GM18498 (cell line): Measurements from ENCODE around the gene PPP3R2.

Source experiments
- ATAC-seq: cut with Tn5 transposase; IDR thresholded peaks from one replicate; pipeline ENCODE4 v1.9.1; 2021; ENCODE audit warnings: mild to moderate bottlenecking, moderate library complexity; ENCODE audit not compliant: unreplicated experiment

The PPP3R2 gene, protein sequence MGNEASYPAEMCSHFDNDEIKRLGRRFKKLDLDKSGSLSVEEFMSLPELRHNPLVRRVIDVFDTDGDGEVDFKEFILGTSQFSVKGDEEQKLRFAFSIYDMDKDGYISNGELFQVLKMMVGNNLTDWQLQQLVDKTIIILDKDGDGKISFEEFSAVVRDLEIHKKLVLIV

DNA sequence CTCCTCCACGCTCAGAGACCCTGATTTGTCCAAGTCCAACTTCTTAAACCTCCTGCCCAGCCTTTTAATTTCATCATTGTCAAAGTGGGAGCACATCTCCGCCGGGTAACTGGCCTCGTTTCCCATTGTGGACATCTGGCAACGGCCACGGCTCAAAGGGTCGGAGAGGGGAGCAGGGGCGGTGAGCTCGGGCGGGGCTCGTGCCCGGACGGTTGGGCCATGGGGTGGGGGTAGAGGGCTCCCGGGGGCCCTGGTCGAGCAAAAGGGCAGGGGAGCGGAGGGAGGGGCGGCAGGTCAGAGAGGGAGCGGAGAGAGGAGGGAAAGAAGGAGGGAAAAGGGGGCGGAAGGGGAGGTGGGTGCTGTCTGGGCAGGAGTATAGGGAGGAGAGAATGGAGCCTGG lies at the start of gene PPP3R2:
PPP3R2 (minus strand) TSS at position 174 of the 400 bp plus-strand sequence; CDS start at position 126, 48 bp downstream.
- ATAC-seq, result no peak

DNA sequence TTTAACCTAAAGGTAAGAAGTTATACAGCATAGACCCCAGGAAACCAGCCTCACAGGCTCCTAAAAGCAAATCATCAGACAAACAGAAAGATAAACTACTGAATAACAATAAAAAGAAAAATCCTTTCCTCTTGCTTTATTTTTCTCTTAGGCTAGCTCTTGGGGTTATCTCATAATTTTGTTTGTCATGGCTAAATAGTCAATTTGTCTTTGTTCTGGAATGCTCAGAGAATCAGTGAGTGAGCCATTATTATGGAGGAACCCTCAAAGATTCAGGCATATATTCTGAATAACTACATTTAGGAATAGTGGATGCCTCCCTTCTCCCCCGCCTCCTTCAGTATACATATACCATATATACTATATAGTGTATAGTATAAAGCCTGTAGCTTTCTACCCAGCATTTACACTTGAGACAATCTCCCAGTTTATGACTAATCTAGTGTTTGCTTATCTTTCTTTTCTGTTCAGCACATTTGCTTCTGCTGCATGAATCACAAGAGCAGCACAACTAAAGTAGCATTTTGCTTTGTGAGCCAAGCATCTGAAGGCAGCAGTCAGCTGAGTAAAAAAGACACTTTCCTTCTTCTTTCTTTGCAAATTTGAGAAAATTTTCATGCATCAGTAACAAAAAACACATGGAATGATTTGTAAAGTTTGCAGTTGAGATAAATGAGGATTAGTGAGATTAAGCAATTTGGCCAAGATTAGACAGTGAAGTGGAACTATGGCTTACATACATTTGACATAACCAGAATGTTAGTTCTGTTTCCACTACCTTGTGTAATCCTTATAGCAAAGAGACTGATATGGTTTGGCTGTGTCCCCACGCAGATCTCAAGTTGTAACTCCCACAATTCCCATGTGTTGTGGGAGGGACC lies 45.3 kb upstream of the PPP3R2 start:
- no peak for ATAC-seq

DNA sequence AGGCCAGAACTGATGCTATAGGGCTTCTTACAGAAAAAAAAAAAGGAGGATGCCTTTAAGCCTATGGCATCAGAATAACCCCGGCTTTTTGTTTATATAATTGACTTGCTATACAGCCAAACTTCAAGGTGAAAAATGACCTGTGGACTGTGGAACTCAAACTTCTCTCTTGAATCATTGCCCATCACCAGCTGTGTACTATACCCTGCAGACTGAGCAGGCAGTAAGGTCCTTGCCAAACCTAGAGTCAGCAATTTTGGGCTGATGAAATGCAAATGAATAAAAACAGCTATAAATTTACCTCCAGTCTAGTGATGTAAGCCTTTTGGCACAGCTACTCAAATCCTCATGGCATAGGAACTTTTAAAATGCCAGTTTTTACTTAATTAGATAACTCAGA lies 44.5 kb upstream of the PPP3R2 start:
- no peak for ATAC-seq

DNA sequence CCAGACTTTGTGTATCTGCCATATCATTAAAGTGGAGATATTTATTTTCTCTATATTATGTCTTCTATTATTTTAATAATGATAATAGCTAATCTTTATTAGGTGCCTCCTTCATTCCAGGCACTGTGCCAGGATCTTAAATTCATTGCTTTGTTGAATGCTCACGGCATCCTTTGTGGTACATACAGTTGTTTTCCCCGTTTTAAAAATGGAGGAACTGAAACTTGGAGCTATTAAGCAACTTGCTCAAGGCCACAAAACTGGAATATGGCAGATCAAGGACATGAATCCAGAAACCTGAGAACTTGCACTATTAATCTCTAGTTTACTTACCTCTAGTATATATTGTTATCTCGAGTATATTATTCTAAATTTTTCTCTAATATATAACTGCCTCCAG lies 41.5 kb upstream of the PPP3R2 start:
- no peak for ATAC-seq

DNA sequence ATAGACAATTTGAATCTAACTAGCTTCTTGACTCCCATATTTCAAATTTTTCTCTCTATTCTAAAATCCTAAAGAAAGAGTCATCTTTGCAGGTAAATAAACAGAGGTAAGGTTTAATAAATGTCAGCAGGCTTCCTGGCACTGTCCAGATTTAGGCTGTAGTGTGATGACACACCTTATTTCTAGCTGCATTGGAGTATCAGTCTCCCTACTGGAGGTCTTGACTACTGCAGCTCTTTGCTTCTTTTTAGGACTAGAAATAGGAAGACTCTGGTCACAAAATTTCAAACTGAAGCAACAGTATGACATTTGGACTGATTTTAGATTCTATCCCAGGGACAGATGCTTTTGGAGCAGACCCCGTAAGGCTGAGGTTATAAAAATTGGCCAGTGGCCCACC lies 40.7 kb upstream of the PPP3R2 start:
- no peak for ATAC-seq

DNA sequence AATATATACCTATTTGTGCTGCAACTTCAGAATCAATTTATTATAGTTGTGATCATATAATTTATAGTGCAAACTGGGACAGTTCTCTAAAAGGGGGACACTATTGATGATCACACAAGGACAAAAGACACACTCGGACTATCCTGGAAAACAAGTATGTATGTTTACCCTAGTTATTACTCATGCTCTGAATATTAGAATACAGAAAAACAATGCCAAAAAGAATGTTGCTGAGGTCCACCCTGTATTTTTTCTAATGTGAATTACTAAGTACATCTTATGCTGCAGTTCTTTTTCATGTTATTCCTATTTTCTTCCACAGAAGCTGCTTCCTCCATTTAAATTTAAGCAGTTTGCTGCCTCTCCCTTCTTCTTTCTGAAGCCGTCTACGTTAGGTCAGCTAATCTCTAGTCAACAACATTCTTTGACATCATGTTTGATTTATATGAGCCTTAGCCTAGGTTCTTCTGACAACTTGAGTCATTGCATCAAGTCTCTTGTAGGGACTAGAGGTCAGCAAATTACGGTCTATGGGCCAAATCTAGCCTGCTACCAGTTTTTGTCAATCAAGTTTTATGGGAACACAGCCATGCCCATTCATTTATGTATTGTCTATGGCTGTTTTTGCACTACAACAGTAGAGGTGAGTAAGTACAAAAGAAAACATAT lies 40.1 kb upstream of the PPP3R2 start:
- ATAC-seq, result no peak

DNA sequence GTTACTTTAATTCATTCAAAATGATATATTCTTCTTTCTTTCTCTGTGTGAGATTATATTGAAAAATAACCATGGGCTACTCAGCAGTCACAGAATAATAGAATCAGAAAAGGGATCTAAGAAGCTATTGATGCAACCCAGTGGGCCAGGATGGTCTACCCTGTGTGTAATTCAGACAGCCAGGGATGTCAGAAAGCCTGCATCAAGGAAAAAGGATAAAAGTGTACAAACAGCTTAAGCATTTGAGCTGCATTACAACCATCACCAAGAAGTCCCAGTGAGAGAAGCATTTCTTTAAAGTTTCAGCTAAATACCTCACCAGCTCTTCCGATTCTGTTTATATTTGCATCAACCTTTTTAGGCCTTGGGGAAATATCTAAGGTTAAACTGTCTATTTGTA lies 37.8 kb upstream of the PPP3R2 start:
- ATAC-seq, result no peak

GRCh38 chr9:101631892-101632291 lies 37.1 kb upstream of the PPP3R2 start:
- ATAC-seq, result no peak

DNA sequence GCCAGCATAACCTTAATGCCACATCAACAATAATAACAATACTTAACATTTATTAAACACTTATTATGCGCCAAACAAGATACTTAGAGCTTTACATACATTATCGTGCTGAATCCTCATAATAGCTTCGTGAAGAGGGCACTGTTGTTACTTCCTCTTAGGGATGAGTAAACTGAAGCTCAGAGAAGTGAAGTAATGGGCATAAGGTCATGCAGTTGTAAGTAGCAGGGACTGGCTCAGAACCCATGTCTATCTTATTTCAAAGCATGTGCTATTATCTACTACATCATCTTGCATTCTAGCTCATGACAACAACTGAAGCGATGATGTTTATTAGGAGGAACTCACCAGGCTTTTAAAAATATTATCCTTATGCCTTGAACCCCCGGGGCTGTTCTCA lies 34.9 kb upstream of the PPP3R2 start:
- ATAC-seq, result no peak

- ATAC-seq, result no peak
Measured at GRCh38 chr9:101628173-101628572, 33.4 kb upstream of the PPP3R2 start.

DNA sequence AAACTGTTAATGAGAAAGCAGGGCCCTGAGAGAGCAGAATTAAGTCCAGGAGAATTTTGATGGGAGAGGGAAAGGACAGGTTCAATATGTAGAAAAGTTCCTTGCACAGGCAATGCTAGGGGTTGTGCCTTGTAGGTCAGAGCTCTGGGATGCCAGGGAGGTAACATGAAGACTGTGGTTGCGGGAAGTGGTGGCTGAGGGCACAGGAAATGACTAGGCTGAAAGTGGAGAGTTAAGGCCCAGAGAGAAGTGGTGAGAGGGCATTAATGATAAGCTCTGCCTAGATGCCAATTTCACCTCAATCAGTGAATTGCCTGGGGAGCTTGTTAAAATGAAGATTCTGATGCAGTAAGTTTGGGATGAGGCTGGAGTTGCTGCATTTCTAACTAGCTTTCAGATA lies 31.5 kb upstream of the PPP3R2 start:
- ATAC-seq, result no peak

- no peak for ATAC-seq
Measured at GRCh38 chr9:101625876-101626275, 31.1 kb upstream of the PPP3R2 start.

DNA sequence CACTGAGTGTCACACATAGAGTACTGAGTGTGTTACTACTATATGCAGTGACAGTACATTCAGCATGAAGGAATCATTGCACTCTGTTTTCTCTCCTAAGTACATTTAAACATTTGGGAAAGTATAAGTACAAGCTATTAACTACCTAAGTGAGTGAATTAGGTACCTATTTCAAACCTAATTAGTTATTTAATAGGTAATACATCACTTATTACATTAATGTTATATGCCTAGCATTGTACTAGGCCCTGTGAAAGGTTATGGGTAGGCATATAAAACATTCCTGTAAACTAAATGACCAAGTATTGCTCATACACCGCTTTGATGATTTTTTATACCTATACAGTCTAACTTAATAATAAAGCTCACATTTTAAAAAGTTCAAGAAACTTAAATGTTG lies 25.7 kb upstream of the PPP3R2 start:
- no peak for ATAC-seq

DNA sequence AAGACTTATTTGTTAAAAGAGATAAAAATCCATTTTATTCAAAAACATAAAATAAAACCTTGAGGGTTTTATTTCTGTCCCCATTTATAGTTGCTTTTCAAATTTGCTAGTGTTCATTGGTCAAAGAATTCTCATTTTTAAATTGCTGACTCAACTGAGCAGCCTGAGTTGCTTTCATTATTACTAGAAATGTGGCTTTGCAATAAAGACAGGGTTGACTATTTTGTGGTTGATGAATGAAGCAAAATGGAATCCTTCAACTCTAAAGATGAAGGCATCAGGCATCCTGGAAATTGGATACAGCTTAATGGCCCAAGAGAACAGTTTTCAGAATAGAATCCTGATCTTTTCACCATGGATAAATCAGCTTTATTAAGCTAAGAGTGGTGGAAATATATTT lies 23.9 kb upstream of the PPP3R2 start:
- no peak for ATAC-seq

GRCh38 chr9:101605547-101605946 lies 10.8 kb upstream of the PPP3R2 start:
- ATAC-seq, result no peak

DNA sequence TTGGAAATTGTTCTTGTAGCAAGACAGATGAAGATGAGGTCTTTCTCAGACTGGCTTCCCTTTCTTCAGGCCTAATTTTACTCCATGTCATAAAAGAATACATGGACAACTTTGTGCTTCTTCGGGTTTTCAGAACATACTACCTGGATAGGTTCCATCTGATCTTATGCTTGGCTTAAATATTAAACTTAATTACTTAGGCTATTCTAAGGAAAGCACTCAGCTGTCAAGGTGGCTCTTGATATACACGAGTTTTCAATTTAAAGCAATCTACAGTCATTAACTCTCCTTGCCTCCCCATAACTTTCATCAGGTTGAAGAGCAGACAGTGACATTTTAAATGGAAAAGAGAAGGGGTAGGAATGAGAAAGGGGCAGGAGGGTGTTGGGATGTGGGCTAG lies 9.5 kb upstream of the PPP3R2 start:
- no peak for ATAC-seq

- no peak for ATAC-seq
Measured at GRCh38 chr9:101601904-101602765, 7.4 kb upstream of the PPP3R2 start.

DNA sequence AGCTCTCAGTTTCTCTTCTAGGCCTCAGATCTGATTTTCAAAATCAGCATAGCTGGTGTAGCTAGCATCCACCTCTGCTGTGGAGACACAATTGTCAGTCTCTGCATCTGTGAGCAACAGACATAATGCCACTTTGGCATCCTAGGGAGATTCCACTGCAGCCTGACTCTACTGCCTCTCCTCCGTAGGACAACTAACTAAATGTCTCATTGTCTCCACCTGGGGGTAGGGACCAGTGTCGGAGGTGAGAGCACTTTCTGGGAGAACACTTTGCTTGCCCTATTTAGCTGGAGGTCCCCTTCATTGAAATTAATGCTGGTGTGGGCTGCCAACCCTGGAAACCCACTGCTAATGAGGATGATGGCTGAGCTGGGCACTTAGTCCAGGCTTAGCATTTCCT lies 1.4 kb downstream of the PPP3R2 start:
- no peak for ATAC-seq

DNA sequence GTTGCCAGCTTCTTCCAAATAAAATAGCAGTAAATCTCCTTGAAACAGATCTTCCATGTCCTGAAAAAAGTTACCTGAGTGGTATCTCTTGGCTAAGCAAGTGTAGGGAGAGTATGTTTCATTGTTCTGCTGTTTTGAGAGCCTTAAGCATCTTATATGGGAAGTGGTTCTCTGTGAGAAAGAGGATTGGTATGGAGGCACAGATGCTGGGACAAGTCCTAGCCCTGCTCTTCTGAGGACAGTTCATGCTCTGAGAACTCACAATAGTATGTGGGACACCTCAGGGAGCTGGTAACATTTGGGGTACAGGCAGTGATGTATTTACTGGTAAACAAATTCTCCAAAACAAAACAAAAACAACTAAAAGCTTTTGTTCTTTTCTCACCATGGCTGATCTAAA lies 2.0 kb downstream of the PPP3R2 start:
- no peak for ATAC-seq

DNA sequence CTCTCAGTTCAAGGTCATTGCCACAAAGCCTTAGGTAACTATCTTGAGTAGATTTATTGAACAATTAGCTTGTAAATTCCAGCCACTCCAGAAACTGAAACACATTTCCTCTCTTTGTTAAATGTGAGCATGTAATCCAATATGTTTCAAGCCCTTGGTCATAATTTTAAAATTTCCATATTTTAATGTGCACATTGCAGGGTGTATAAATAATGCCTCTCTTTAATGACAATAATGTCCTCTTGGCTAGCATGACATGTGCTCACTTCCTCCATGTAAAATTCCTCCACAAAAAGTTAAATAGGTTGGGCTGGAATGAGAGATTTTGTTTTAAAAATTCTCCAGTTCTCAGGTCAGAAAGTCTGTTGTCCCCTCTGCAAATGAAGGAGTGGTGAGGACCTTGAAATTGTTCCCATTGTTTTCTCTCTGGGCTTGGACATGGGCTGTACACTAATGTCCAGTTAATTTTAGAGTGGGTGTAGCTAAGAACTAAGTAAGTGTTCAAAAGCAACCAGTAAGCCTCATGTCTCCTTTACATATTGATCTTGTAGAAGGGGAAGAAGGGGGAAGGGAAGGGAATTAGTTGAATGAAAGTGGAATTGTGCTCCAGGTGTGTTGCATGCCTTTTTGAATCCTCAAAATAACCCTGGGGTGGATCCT lies 2.9 kb downstream of the PPP3R2 start:
- ATAC-seq, result no peak

DNA sequence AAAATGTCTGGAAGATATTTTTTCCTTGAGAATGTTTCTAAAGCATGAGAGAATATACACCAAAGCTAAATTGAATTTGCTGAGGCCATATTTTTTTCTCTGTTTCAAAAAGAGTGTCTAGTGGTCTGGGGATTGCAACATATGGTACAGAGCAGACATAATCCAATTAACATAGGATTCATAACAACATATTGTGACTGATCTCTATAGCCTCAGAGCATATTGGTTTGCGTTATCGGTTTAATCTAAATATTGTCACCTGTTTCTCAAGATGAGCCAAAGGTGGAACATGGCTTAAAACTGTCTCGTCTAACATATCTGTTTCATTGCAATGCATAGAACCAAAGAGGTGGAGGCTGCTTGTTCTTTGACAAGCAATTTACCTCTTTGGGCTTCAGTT lies 3.9 kb downstream of the PPP3R2 start:
- no peak for ATAC-seq
